HG02571 (cell line): Measurements from ENCODE around the gene ENO2.

Experiments
- ATAC-seq: cut with Tn5 transposase; IDR thresholded peaks from one replicate; pipeline ENCODE4 v1.9.1; 2021; ENCODE audit warnings: mild to moderate bottlenecking, moderate library complexity; ENCODE audit not compliant: unreplicated experiment

ENO2 gene

GRCh38 chr12:6959058-6959804 lies 44.9 kb downstream of the ENO2 start:
- ATAC-seq, result peak; percentile 40

- ATAC-seq, result no peak
These were observed 45.6 kb downstream of the ENO2 start for GRCh38 chr12:6959805-6960592.

GRCh38 chr12:6960593-6961277 lies 46.4 kb downstream of the ENO2 start:
- ATAC-seq, result peak; percentile 25

GRCh38 chr12:6961278-6961694 lies 46.9 kb downstream of the ENO2 start:
- peak; percentile 25 for ATAC-seq

- ATAC-seq, result no peak
These were observed 47.4 kb downstream of the ENO2 start for GRCh38 chr12:6961695-6962284.

GRCh38 chr12:6962285-6963015 lies 48.1 kb downstream of the ENO2 start:
- ATAC-seq, result no peak

- ATAC-seq, result no peak
These were observed 48.8 kb downstream of the ENO2 start for GRCh38 chr12:6963016-6963731.

- no peak for ATAC-seq
These were observed 49.5 kb downstream of the ENO2 start for GRCh38 chr12:6963791-6964413.

GRCh38 chr12:6964605-6965025 lies 50.2 kb downstream of the ENO2 start:
- no peak for ATAC-seq

GRCh38 chr12:6965026-6965661 lies 50.8 kb downstream of the ENO2 start:
- ATAC-seq, result no peak

- ATAC-seq, result no peak
These were observed 51.3 kb downstream of the ENO2 start for GRCh38 chr12:6965714-6966113.

- no peak for ATAC-seq
These were observed 52.0 kb downstream of the ENO2 start for GRCh38 chr12:6966351-6966750.

- ATAC-seq, result no peak
These were observed 53.3 kb downstream of the ENO2 start for GRCh38 chr12:6967651-6968100.

- no peak for ATAC-seq
These were observed 54.0 kb downstream of the ENO2 start for GRCh38 chr12:6968426-6968825.

GRCh38 chr12:6970096-6970527 lies 55.7 kb downstream of the ENO2 start:
- peak; percentile 23 for ATAC-seq
